ENCODE results near the gene WDR45. TPM values are rescaled to one million over a fixed set of nuclear protein-coding genes. Genes with fewer than 3 reads are reported as not detected.
A peak's percentile ranks its signal among the peaks of the same experiment; 100 is the strongest.

WDR45 gene
- total RNA-seq, 1 donor from 2014 or later = 91.3 TPM

- H3K4me3 Mint-ChIP-seq (ENCODE audit: unreplicated experiment) = peak overlapping the region; percentile 92
- no peak for TF ChIP-seq CTCF (IDR thresholded peaks at IDR 0.05)
Measured at GRCh38 chrX:49077941-49078340, 1.7 kb downstream of the WDR45 start.

GRCh38 chrX:49075347-49075746 lies 4.3 kb downstream of the WDR45 start:
- DNase-seq (ENCODE audit: extremely low spot score, unreplicated experiment) = no peak
- H3K27me3 Mint-ChIP-seq (ENCODE audit: unreplicated experiment) = no peaks in the 10 kb centered on the region
- H3K4me1 Mint-ChIP-seq (ENCODE audit: unreplicated experiment) = peaks cover 23% of the 10 kb centered on the region
- H3K27ac Mint-ChIP-seq (ENCODE audit: unreplicated experiment) = no peak overlapping the region
- peaks cover 2% of the 10 kb centered on the region for H3K36me3 Mint-ChIP-seq (ENCODE audit: unreplicated experiment)
- H3K4me3 Mint-ChIP-seq (ENCODE audit: unreplicated experiment) = no peak overlapping the region
- no peaks in the 10 kb centered on the region for H3K9me3 Mint-ChIP-seq (ENCODE audit: unreplicated experiment)
- no peak for TF ChIP-seq CTCF (IDR thresholded peaks at IDR 0.05)

More at GRCh38 chrX:49077941-49078340, 1.7 kb downstream of the WDR45 start:
- no peaks in the 10 kb centered on the region for H3K27me3 Mint-ChIP-seq (ENCODE audit: unreplicated experiment)
- DNase-seq (ENCODE audit: extremely low spot score, unreplicated experiment) = no peak
- H3K27ac Mint-ChIP-seq (ENCODE audit: unreplicated experiment) = no peak overlapping the region
- peaks cover 2% of the 10 kb centered on the region for H3K36me3 Mint-ChIP-seq (ENCODE audit: unreplicated experiment)
- no peaks in the 10 kb centered on the region for H3K9me3 Mint-ChIP-seq (ENCODE audit: unreplicated experiment)
- H3K4me1 Mint-ChIP-seq (ENCODE audit: unreplicated experiment) = peaks cover 16% of the 10 kb centered on the region

- Mint-ChIP-seq H3K9me3 (ENCODE audit: unreplicated experiment) (no peaks in the 10 kb centered on the region), H3K4me1 (ENCODE audit: unreplicated experiment) (peaks cover 18% of the 10 kb centered on the region), H3K27ac (ENCODE audit: unreplicated experiment) (peak within 1 kb of the TSS; percentile 88), H3K4me3 (ENCODE audit: unreplicated experiment) (peak within 1 kb of the TSS; percentile 83), H3K27me3 (ENCODE audit: unreplicated experiment) (no peaks in the 10 kb centered on the region), H3K36me3 (ENCODE audit: unreplicated experiment) (no peaks in the 10 kb centered on the region)
- TF ChIP-seq CTCF (IDR thresholded peaks at IDR 0.05) = no peak
- peak; percentile 95 for DNase-seq (ENCODE audit: extremely low spot score, unreplicated experiment)
Measured at GRCh38 chrX:49073601-49074575, 5.8 kb downstream of the WDR45 start, which contains the start of gene PRAF2. Gene PRAF2 (minus strand): TSS chrX:49074002. CDS start chrX:49073987, 15 bp downstream.

GRCh38 chrX:49072712-49073095 lies 7.0 kb downstream of the WDR45 start:
- no peak for TF ChIP-seq CTCF (IDR thresholded peaks at IDR 0.05)
- H3K4me3 Mint-ChIP-seq (ENCODE audit: unreplicated experiment) = peak overlapping the region; percentile 83
- H3K9me3 Mint-ChIP-seq (ENCODE audit: unreplicated experiment) = no peaks in the 10 kb centered on the region
- no peaks in the 10 kb centered on the region for H3K27me3 Mint-ChIP-seq (ENCODE audit: unreplicated experiment)
- DNase-seq (ENCODE audit: extremely low spot score, unreplicated experiment) = no peak
- H3K4me1 Mint-ChIP-seq (ENCODE audit: unreplicated experiment) = peaks cover 13% of the 10 kb centered on the region
- H3K27ac Mint-ChIP-seq (ENCODE audit: unreplicated experiment) = no peak overlapping the region
- H3K36me3 Mint-ChIP-seq (ENCODE audit: unreplicated experiment) = no peaks in the 10 kb centered on the region

Data from osteocyte (in vitro differentiated cells).